Smooth muscle cell of the brain vasculature (primary cell): Measurements from ENCODE around the gene PRR14L.

ENCODE experiments used
- DNase-seq: peaks from one replicate; pipeline ENCODE4 v3.0.0-alpha.2; 2012; ENCODE audit warnings: low read depth, low spot score

PRR14L gene

DNA sequence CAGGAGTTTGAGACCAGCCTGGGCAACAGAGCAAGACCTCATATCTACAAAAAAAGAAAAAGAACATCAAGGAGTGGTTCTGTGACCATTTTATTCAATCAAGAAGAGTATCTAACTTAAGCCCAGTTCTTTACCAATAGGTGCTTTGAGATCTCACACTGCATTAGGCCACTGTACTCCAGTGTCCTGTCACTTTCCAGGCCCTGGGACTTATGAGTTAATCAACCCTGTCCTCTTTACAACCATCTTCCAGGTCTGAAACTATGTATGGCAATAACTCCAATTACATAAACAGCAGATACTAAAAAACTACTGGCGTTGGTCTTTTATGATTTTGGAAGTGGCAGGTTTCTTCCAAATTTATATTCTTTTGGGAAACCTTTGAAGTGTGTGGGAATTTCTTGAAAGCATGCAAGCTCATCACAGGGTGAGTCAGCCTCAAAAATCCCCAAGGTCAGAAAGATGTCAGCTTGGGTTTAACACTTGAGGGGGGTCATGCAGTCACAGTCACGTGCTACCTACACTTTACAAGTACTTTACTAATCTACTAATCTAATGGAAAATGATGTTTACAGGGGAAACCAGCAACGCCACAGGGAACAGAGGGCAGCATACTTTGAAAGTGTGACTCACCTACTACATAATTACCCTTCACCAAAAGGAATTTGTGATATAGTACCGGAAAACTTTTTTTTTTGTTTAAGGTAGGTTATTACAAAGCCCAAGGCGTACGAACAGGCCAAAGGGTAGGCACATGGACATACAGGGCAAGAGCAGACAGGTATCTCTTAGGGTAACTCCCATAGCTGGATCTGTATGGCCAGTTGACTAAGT is 103.5 kb downstream of the PRR14L start:
- no peak for DNase-seq

DNA sequence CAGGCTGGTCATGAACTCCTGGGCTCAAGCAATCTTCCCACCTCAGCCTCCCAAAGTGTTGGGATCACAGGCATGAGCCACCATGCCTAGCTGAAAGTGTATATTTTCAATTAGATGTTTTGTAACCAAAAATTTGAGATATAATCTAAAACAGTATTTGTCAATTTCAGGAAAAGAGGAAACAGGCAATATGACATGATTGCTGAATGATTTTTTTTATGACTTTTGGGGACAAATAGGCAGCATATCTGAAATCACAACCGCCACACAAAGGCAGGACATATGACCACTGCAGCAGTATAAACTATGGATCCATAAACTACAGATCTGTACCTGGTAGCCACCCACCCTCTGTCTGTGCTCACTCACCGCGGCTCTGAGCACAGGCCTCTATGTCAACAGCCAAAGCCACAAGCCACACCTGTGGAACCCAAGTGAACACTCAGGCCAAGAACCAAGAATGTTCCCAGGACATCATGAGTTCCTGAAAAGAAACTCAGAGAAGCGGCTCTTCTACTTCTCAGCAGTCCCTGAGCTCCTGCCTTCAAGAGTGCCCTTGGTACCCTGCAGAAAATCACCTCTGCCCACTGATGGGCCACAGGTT is 110.4 kb downstream of the PRR14L start:
- no peak for DNase-seq

DNA sequence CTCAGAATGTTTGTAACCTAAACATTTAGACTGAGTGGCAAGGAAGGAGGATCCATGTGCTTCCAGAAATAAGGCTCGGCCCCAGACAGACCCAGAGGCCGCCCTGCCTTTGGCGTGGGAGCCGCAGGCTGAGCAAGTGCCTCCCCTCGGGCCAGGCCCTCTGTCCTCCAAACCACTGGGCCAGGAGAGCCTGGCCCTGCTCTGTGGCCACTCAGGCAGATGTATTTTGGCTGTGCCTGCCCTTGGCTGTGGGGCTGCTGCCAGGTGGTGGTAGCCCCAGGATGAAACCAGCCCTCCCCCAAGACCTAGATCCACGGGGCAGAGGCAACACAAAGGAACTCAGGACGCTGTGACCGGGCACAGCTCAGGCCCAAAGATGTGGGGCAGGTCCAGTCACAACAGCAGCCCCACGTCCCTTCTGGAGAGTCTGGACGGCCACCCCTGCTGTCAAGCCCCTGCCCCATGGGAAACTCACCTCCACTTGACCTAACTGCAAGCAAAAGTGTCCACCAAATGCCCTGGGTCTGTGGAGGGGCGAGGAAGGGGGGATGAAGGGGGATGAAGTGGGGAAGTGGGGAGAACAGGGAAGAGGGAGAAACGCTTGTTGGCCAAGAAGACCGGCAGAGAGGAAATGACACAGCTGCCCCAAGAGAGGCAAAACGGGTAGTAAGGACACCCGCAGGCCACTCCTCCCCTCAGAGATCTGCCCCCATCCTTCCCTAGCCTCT is 111.9 kb downstream of the PRR14L start:
- DNase-seq, result no peak

DNA sequence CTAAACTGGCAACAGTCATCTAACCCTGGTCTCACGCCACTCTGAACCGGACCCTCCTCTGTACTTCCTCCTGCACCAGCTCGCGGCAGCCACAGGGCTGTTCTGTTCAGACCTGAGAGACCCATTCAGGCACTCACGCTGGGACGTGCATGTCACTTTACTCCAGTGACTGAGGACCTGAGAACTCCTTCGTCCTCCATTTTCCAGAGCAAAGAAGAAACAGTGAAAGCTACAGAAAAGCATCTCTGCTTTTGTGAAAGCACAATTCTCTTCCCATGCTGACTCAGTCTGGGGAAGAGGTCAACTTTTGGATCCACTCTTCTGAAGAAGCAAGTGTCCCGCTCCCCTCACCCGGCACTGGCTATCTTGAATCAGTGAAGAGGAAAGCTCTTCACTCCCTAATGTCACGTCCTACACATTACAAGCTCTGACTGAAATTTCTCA is 112.5 kb downstream of the PRR14L start:
- no peak for DNase-seq

DNA sequence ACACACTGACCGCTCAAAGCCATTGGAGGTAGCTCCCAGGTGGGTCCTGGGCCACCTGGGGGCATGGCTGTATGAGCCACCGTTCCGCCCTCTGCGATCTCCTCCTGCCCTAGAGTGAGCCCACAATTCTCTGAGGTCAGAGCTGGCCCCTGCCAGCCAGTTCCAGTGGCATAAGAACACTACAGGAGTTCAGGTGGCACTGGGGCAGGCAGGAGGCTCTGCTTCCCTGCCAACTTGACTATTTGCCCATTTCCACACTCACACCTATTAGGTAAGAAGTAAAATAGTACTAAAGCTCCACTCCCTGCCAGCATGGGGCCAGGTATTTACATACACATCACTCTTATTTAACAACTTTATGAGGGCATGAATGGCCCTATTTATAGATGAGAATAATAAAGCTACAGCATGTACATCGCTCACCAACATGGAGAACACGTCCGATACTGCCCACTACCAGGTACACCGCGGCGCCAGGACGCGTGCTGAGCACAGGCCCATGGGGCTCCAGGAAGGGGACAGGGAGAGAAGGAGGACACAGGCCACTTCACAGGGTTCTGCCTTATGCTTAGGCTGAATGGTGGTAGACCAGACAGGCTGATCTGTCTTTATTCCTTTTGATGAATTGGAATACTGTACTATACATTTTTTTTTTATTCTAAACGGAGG is 114.2 kb downstream of the PRR14L start:
- no peak for DNase-seq

DNA sequence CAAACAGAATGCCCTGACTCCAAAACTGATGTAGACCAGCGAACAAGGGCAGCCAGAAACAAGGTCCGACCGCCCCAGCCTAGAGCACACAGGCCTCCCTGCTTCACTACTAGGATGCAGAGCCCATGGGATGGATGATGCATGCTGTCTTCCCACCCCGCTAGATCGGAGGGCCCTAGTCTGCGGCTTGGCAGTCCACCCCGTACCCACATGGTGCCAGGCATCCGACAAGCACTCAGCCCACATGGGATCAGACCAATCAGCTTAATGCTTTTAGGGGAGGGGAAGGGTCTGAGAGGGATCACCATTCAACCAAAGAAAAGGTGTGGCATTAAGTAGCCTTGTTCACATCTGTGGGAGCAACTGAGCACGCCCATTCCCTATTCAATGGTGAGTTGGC is 118.5 kb downstream of the PRR14L start:
- no peak for DNase-seq
